Glomerular visceral epithelial cell (primary cell): ENCODE results near the gene RSAD1.
A peak's percentile ranks its signal among the peaks of the same experiment; 100 is the strongest.

Experiments
- DNase-seq: peaks from one replicate; pipeline ENCODE4 v3.0.0-alpha.2; 2016; ENCODE audit errors: extremely low spot score

The RSAD1 gene

DNA sequence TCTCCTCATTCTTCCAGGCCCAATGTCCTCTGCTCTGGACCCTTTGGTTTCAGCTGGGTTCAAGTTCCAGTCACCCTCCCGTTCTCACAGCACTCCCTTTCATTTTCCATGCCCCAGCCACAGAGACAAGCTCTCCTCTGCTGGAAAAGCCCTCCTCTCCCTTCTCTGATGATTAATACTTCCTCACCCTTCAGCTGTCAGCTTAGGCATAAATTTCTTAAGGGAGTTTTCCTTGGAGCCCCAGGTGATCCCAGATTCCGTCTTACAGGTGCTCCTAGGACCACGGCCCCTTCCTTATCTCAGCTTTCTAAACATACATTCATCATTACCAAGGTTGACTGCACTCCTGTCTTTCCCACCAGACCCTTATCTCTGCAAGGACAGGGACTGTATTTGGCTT, 20.4 kb upstream of the RSAD1 start:
- no peak for DNase-seq

DNA sequence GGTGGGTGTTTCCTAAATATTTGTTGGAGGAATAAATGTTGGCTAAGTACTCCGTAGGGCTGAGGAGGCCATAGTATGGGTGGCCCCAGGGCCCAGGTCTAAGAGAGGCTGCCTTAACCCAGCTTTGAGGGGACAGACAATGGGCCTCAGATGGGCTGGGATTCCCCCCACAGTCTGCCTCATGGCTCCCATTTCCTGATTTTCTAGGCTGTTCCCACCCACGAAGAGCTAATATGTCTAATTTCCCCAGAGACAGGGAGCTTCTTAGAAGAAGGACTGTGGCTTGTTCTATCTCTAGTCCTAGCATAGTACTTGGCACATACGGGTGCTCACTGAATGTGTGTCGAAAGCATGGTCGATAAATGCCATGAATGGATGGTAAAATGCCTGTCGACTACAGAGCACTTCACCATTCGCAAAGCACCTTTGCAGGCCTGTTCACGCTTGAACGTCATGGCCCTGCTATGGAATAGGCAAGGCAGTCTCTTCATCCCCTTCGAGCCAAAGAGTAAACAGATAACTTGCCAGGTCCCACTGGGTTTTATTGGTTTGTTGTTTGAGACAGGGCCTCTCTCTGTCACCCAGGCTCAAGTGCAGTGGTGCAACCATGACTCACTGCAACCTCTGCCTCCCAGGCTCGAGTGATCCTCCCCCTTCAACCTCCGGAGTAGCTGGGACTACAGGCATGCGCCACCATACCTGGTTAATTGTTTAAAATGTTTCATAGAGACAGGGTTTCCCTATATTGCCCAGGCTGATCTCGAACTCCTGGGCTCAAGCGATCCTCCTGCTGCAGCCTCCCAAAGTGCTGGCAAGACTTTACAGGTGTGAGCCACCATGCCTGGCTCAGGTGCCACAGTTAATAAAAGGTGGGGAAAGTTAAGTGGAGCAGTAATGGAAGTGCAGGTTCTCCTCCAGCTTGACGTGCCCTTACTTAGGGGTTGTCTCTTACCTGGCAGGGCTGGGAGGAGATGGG, 19.7 kb upstream of the RSAD1 start:
- DNase-seq: peak; percentile 34

DNA sequence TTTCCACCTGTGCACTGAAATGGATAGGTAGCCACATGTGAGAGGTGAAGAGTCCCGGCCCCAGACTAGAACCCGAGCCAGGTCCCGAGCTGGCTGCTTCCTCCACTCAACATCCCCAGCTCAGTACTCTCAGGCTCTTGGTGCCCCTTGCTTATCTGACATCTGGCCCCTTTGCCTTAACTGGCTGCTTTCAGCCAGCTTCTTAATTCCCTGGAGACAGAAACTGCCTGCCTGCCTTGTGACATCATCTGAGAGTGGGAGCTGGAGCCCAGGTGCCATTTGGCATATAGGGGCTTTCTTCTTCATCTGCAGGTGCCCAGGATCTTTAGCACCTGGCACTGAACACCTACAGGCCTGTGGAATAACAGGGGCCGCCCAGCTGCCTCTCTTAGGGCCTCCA, 18.9 kb upstream of the RSAD1 start:
- DNase-seq: no peak

DNA sequence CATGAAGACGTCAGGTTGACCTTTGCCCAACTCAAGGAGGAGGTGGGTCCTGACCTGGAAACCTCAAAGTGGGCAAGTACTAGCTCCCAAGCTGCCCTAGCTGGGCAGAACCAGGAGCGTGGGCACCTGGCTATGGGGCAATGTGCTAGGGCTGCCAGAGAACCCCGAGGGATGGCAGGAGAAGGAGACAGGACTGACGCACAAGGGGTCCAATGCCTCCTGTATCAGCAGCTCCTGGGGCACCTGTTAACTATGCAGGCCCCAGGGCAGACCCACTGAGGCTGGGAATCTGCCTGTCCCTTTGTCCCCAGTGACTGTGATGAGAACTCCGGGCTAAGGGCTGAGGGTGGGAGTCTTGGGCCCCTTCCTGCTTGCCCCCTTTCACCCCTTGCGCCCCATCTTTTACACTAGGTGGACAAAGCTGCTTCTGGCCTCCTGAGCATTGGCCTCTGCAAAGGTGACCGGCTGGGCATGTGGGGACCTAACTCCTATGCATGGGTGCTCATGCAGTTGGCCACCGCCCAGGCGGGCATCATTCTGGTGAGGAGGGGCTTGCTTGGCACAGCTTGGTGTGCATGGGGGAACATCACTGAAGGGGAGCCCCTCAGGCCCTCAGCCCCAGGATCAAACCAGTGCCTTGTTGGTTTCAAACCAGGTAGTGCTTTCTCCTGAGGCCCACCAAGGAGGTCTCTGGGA, 17.7 kb upstream of the RSAD1 start:
- no peak for DNase-seq

DNA sequence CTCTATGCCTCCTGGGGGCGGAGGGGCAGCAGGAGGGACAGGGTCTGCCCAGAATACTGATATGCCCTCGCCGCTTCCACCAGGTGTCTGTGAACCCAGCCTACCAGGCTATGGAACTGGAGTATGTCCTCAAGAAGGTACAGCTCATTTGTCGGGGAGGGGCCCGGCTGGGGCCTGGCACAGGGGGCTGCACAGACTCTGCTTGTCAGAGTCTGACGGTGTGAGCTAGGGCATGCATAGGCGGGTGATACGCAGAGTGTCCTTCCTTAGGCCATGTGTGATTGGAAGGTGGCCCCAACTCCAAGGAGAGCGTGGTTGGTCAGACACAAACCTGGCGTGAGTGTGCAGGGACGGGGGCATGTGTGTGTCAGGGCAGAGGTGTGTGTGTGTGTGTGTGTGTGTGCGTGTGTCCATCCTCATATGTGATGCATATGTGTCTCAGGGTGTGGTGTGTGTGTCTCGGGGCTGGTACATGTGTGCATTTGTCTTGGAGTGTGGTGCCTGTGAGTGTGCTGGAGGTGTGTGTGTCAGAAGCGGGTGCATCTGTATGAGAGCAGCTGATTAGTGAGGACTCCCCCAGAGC, 17.0 kb upstream of the RSAD1 start:
- DNase-seq: no peak

DNA sequence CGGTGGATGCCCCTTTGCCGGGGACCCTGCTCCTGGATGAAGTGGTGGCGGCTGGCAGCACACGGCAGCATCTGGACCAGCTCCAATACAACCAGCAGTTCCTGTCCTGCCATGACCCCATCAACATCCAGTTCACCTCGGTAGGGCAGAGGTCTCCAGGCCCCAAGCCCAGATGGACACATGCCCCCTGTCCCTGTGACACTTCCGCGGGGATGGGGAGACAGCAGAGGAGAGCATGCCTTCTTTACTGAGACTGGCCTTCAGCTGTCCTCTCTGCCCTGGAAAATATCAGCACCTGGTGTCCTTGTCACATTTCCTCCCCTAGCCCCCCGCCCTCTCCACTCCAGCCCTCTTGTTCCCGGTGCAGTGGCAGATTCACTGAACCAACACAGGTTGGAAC, 16.2 kb upstream of the RSAD1 start:
- no peak for DNase-seq

DNA sequence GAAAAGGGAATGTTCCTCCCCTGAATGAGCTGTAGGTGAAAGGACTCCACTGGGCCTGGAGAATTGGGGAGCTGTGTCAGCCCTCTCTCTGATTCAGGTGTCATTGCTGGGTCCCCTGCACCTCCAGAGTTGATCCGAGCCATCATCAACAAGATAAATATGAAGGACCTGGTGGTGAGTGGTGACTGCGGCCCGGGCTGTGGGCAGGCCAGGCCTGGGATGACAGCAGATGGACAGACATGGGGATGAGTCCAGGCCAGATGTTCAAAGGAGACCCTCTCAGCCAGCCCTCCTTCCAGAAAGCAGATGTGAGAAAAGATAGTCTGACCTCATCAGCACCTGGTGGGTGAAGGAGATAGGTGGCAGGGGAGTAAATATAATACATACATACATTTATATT, 14.5 kb upstream of the RSAD1 start:
- DNase-seq: no peak

DNA sequence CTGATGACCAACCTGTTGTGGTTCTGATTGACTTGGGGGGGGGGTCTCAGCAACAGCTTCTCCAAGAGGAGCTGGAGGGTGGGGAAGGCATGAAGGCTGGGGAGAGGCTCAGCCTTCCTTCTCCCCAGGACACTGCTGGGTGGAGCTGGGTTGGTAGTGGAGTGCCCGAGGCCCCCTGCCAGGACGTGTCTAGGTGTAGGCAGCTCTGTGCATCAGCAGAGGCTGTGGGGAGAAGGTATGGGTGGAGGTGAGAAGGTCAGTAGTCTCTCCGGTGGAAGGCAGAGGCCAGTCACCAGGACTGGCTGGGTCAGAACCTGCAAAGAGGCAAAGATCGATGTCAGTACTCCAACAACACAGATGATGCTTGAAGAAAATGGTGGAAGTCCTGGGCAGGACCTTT, 13.9 kb upstream of the RSAD1 start:
- DNase-seq: no peak

DNA sequence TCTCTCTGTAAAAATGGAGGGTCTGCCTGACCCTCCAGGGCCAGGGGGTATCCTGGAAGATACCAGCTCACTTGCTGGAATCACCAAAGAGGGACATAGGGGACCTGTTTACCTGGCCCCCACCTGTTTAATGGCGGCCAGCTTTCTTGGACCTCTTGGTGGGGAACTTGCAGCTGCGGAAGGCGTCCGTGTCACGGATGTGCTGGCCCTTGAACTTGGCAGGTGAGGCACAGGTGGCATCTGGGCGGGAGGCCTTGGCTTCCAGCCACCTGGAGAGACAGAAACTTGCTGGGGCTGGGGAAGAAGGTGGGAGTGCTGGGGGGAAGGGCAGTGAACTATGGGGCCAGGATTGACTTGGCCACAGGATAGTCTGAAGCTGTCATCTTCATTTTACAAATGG, 13.5 kb upstream of the RSAD1 start:
- no peak for DNase-seq

DNA sequence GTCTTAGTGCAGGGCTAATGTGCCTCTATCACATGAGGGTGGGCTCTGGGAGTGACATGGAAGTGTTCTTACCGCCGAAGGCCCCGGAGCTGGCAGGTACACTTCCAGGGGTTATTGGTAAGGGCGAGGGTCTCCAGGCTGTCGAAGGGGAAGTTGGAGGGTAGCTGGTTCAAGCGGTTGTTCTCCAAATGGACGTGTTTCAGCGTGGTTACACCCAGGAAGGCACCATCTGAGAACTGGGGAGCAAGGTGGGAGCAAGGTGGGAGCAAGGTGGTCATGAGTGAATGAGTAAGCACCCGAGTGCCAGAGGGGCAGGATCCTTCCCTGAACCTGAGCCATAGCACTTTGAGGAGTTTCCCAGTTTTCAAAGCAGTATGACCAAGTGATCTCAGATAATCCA, 13.0 kb upstream of the RSAD1 start:
- no peak for DNase-seq

DNA sequence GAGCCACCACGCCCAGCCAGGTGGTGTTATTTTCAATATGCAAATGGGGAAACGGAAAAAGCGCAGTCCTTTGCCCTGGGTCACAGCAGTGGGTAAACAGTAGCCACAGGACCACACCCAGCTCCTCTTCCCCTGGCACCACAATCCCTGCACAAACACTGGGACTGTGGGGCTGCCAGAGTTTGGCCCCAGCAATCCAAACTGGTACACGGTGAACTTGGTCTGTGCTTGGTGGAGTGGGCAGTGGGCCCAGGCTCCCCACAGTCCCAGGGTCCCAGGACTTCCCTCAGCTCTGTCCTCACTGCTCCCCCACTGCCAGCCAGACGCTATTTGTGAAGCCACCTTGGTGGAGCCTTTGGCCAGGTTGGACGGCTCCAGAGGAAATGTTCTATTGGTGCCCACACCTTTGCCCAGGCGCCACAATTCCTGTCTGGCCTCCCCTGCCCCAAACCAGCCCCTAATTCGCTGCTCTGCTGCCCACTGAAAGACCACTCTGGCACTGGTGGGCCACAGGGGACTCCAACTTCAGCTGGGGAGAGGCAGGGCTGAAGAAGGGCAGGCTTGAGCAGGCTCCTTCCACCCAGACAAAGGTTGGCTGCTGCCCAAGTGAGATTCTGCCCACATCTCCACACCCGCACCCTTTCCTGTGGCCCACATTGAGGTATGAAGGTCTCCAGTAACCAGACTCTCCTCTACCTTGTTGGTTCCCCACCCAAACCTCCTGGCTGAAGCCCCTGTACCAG, 12.1 kb upstream of the RSAD1 start:
- DNase-seq: no peak

DNA sequence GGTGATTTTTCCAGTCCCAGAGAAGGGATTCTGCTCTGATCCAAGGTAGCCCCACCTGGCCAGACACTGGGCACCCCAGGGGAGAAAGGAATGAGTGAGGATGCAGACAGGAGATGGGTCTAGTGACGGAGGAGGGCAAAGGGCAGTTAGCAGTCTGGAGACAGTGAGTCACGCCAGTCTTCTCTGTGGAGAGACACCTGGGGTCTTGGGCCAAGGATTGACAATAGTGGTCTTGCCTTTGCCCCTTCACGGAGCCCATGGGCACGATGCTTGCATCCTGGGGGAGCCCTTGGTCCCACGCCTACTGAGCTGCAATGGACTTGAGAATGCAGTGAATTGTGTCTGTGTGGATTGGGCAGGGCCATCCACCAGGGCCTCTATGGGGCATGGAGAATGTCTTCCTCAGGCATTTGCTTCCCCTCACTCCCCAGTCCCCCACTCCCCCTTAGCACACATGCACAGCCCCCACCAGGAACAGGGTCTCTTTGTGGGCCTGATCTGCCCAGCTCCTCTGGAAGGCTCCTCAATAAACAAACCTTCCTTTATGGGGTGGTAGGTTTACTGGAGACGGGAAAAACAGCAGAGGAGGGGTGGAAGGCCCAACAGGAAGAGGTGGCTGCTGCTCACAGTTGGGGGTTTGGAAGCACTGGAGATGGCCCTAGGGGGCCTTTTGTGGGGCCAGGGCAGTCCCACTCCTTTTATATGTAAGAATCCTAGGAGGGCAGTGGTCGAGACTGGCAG, 11.4 kb upstream of the RSAD1 start:
- DNase-seq: no peak

DNA sequence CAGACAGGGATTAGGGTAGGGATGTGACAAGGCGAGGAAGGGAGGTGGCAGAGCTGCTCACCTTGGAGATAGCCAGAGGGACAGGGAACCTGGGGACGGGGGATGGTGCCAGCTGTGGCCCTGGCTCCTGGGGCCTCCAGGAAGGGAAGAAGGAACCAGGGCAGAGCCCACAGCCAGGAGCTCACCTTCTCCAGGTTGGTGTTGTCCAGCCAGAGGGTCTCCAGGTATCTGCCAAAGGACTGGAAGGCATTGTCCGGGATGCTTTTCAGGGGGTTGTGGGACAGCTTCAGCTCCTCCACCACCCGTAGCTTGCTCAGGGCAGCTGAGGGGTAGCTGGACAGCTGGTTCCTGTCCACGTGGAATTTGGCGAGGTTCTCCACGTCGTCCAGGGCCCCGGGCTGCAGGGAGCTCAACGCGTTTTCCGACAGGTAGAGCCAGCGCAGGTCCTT, 10.8 kb upstream of the RSAD1 start:
- DNase-seq: no peak

DNA sequence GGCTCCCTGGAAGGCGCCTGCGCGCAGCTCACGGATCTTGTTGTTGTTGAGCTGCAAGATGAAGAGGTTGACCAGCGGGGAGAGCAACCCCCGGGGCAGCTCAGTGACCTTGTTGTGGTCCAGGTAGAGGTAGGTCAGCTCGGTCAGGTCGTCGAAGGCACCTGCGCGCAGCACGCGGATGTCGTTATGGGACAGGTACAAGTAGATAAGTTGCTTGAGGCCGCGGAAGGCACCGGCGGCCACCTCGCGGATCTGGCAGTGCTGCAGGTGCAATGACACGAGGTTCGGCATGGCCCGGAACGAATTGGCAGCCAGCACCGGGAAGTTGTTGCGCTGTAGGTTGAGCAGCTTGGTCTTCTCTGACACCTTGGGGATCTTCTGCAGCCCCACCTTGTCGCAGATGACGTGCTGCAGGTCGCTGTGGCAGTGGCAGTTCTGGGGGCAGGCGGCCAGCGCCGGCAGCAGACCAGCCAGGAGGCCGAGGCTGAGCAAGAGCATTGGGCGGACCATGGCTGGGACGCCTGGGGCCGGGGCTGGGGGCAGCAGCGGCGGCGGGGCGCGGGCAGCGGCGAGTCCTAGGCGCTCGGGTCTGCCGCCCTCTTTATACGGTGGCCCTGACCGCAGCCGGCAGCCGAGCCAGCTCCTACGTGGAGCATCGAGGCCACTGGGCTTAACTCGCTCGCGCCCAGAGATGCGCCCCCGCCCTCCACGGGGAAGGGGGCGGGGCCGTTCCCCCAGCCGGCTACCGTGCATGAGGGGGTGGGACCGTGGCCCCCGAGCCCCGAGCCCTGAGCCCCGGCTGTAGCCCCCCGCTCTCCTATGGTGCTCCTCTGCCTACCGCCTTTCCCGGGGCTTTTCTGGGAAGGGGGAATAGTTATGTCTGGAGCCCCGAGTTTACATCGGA, 10.1 kb upstream of the RSAD1 start, which contains the start of gene CHAD:
TSS of gene CHAD (minus strand) at position 577 of the 904 bp plus-strand sequence. CDS start at position 510, 67 bp downstream.
- DNase-seq: no peak

DNA sequence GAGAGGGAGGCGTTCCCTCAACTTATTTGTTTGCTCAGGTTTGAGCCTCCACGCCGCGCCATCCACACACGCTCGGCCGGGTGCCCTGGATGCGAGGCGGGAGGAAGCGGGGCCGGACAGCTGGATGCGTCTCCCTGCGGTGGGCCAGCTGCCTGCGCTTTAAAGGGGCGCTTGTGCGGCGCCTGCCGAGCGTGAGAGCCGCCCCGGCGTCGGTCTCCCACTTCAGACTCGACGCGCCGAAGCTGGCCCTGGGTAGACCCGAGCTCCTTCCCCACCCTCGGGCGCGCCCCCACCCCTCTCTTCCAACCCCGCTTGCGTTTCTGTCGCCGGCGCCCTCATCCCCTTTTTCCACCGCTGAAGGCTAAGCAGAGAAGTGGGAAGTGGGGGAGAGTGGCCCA, 9.5 kb upstream of the RSAD1 start:
- no peak for DNase-seq

DNA sequence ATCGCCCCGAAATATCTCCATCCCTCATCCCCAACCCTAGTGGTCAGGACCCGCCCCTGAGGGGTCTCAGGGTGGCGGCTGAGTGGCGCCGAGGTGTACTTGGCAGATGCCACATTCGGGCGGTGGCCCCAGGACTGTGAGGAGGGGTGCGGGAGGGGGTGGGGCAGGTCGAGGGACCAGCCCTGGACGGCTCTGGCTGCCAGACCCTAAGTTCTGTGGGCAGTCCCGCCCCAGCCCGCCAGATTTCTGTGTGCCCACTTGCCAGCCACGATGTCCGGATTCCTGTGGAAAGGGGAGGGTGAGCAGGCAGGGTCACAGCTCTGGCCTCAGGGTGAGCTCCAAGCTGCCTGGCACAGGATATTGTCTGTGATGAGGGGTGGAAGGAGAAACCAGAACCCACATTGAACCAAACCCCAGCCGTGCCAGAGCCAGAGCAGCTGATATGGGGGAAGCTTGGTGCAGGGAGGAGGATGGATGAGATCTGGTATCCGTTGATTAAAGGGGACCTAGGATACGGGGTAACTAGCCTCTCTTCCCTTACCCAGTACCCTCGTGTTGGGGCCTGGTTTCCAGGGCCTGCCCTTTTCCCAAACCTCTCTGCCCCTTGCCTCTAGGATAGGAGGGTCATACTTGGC, 8.9 kb upstream of the RSAD1 start:
- no peak for DNase-seq

DNA sequence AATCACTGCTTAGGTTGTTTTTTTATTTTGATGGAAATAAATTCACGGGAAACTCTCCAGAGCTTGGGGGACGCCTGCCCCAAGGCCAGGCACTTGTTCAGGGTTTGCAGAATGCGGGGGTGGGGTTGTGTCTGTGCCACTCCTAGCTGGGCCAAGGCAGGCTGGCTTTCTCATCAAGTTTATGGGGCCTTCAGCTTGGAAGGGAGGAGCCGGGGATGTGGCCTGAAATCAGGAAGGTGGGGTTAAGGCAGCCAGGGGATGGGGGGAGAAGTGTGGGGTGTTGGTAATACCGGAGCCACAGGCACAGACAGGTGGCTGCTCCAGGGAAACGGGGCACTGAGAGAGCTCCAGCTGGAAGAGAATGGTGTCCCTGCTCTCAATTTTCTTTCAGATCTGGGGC, 8.2 kb upstream of the RSAD1 start:
- DNase-seq: no peak

DNA sequence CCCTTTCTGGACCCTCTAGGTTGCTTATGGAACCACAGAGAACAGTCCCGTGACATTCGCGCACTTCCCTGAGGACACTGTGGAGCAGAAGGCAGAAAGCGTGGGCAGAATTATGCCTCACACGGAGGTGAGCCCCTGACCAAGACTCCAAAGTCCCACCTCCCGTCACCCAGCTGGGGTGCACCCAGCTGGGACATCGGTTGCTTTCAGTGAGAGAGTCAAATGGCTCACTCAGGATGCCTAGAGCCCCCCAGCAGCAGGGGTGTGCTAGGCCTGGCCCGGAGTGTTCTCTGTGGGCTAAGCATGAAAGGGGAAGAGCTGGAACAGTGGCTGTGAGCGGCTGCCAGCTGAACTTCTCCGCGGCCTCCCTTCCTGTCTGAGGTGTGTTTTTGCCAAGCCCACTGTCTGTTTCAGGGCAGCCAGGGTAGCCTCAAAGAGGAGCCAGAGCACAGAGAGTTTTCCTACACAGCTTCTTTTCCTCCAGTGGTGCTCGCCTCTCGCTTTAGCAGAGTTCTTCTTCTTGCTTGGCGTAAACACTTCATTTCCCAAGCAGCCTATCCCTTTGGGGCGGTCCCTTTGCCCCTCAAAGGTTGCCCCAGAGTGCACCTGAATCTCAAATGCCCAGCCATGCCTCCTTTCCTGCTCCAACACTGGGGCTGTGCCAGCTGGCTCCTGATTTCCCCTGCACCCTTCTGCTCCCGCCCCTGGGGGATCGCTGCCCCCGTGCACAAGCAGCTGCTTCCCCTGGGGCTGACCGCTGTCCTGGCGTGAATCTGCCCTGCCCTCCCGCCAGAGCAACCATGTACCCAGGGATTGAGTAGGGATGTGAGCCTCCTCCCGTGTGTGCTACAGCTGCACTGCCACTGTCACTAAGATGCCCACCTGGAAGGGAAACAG, 7.4 kb upstream of the RSAD1 start:
- no peak for DNase-seq

DNA sequence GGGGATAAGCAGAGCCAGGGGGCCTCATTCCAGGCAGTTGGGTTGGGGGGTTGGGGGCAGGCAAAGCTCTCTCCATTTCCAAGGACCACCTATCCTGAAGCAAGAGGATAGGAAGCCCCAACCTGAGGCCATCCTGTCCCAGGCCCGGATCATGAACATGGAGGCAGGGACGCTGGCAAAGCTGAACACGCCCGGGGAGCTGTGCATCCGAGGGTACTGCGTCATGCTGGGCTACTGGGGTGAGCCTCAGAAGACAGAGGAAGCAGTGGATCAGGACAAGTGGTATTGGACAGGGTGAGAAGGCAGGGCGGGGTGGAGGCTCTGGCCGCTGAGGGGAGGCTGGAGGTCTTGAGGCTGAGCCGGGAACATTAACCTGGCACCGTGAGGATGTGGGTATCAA, 6.4 kb upstream of the RSAD1 start:
- no peak for DNase-seq
